Measurements from ENCODE around the gene PPFIBP1. TPM values are rescaled to one million over a fixed set of nuclear protein-coding genes. Genes with fewer than 3 reads are reported as not detected.

The PPFIBP1 gene
- total RNA-seq (2022; extraction: Qiagen RNA extraction; ENCODE audit: low read depth), result 17.7 to 27.2 TPM (median 26.7 TPM) in 5 replicates

GRCh38 chr12:27523642-27524493 is at the start of gene PPFIBP1:
TSS of gene PPFIBP1 (plus strand) at chr12:27524206. CDS start at chr12:27633397, 109,191 bp downstream.

GRCh38 chr12:27696293-27696652 is 172.3 kb downstream of the PPFIBP1 start, which contains the start of gene REP15:
TSS of gene REP15 (plus strand) at chr12:27696447. CDS start at chr12:27696563, 116 bp downstream.

GRCh38 chr12:27710592-27711316 is 186.7 kb downstream of the PPFIBP1 start, which contains the start of gene MRPS35:
TSS of gene MRPS35 (plus strand) at chr12:27710832. CDS start at chr12:27710844, 12 bp downstream.

Other genes starting within 250 kb of the PPFIBP1 start
- gene BMAL2, start 191.4 kb upstream of the PPFIBP1 start, total RNA-seq (2022; extraction: Qiagen RNA extraction; ENCODE audit: low read depth), result 13.3 to 18.7 TPM (median 16.4 TPM) in 5 replicates
- 0.12 TPM in 1 of 5 replicates, not detected in the others for gene SMCO2, start 77.5 kb upstream of the PPFIBP1 start, total RNA-seq (2022; extraction: Qiagen RNA extraction; ENCODE audit: low read depth)
- 0.26 to 0.63 TPM (median 0.42 TPM) in 4 of 5 replicates, not detected in the other for gene REP15, start 172.2 kb downstream of the PPFIBP1 start, total RNA-seq (2022; extraction: Qiagen RNA extraction; ENCODE audit: low read depth)
- 89.1 to 99.5 TPM (median 94.8 TPM) in 5 replicates for gene MRPS35, start 186.6 kb downstream of the PPFIBP1 start, total RNA-seq (2022; extraction: Qiagen RNA extraction; ENCODE audit: low read depth)